DOHH2 (cell line): Measurements from ENCODE around the gene TFDP1.

Source experiments
- H3F3A ChIP-seq: fragments of 200-600 bp; sonication (generic), shearing (Covaris generic); 2 replicates; pipeline ENCODE4 v1.6.0; 2016; ENCODE audit warnings: antibody characterized with exemption, mild to moderate bottlenecking; ENCODE audit not compliant: control insufficient read depth, insufficient read depth
- H3K27ac ChIP-seq: fragments of 200-600 bp; sonication (generic); 2 replicates; pipeline ENCODE4 v1.5.1; 2014; ENCODE audit warnings: low read depth, mild to moderate bottlenecking, low read length, moderate library complexity
- H3K27me3 ChIP-seq: fragments of 200-600 bp; sonication (generic); 2 replicates; pipeline ENCODE4 v1.6.1; 2014; ENCODE audit warnings: mild to moderate bottlenecking, low read length, mixed read lengths; ENCODE audit not compliant: control insufficient read depth
- H3K36me3 ChIP-seq: fragments of 200-600 bp; sonication (generic); 2 replicates; pipeline ENCODE4 v1.6.1; 2014; ENCODE audit warnings: mild to moderate bottlenecking, low read length, moderate library complexity, mixed read lengths; ENCODE audit not compliant: control insufficient read depth
- H3K4me1 ChIP-seq: fragments of 200-600 bp; sonication (generic); 2 replicates; pipeline ENCODE4 v1.6.1; 2014; ENCODE audit warnings: mild to moderate bottlenecking, low read length, mixed read lengths; ENCODE audit not compliant: control insufficient read depth
- H3K4me2 ChIP-seq: fragments of 200-600 bp; sonication (generic); 2 replicates; pipeline ENCODE4 v1.6.0; 2014; ENCODE audit warnings: mild to moderate bottlenecking, low read length, moderate library complexity
- H3K4me3 ChIP-seq: fragments of 200-600 bp; sonication (generic); 2 replicates; pipeline ENCODE4 v1.5.1; 2014; ENCODE audit warnings: mild to moderate bottlenecking, low read length, mixed read lengths
- H3K79me2 ChIP-seq: fragments of 200-600 bp; sonication (generic); 2 replicates; pipeline ENCODE4 v1.6.1; 2014; ENCODE audit warnings: mild to moderate bottlenecking, low read length, mixed read lengths; ENCODE audit not compliant: control insufficient read depth
- H3K9me2 ChIP-seq: fragments of 200-600 bp; sonication (generic); replicated peaks from 2 replicates; pipeline ENCODE4 v1.6.1; 2014; ENCODE audit warnings: mild to moderate bottlenecking, low read length, mixed read lengths; ENCODE audit not compliant: control insufficient read depth
- H3K9me3 ChIP-seq: fragments of 200-600 bp; sonication (generic); 2 replicates; pipeline ENCODE4 v1.6.1; 2014; ENCODE audit warnings: antibody characterized with exemption, low read length, mixed read lengths; ENCODE audit not compliant: control insufficient read depth, insufficient read depth
- H4K20me1 ChIP-seq: fragments of 200-600 bp; sonication (generic); 2 replicates; pipeline ENCODE4 v1.6.0; 2014; ENCODE audit warnings: low read depth, mild to moderate bottlenecking, antibody characterized with exemption, low read length, moderate library complexity; ENCODE audit not compliant: control insufficient read depth, insufficient read depth
- EZH2phosphoT487 ChIP-seq: fragments of 200-600 bp; sonication (generic); IDR thresholded peaks from 2 replicates; pipeline ENCODE4 v1.6.1; 2017; ENCODE audit warnings: borderline replicate concordance, mild to moderate bottlenecking, antibody characterized with exemption, low read length, moderate library complexity, mixed read lengths
- TF ChIP-seq, protein P1 (sequence below): fragments of 200-600 bp; sonication (generic); IDR thresholded peaks from one replicate; pipeline ENCODE4 v1.5.1; 2014; ENCODE audit warnings: antibody characterized with exemption, mild to moderate bottlenecking, low read depth, low read length; ENCODE audit not compliant: poor library complexity, severe bottlenecking

TFDP1 gene

DNA sequence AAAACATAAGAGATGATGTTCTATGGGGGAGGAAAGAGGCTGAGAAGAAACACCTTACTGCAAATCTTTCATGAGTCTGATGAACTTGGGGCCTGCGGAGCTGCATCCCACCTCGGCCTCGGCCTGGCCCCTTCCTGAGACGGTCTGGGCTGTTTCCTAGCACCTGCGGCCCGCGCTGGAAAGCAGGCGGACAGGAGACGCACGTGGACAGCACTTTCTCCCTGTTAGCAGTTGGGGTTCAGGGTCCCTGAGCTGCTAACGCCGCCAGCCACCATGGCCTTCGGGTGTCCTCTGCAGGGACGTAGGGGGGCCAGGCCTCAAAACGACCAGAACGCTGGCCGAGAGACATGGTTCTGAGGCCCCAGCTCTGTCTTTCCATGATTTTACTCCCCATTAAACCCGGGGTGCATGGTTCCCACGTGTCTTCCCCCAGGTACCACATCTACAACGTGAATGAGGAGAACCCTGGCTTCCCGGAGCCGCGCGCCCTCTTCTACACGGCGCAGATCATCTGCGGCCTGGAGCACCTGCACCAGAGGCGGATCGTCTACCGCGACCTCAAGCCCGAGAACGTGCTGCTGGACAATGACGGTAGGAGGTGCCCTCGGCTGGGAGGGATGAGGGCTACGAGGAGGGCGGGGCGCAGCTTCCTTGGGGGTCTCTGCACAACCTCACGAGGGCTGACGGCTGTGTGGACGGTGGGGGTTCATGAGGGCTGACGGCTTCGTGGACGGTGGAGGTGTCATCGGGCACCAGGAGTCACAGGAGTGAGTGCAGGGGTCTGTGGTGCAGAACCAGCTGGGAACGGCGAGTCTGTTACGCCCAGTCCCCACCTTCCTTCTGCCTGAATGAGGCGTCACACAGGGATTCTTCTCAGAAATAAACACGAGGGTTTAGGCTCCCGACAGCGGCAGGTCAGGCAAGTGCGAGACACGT, 86.8 kb downstream of the TFDP1 start:
- H4K20me1 ChIP-seq: no peaks in the 10 kb centered on the region
- H3K4me3 ChIP-seq: no peak overlapping the region
- no peak overlapping the region for H3K27ac ChIP-seq
- no peaks in the 10 kb centered on the region for H3K36me3 ChIP-seq
- TF ChIP-seq, protein P1, sequence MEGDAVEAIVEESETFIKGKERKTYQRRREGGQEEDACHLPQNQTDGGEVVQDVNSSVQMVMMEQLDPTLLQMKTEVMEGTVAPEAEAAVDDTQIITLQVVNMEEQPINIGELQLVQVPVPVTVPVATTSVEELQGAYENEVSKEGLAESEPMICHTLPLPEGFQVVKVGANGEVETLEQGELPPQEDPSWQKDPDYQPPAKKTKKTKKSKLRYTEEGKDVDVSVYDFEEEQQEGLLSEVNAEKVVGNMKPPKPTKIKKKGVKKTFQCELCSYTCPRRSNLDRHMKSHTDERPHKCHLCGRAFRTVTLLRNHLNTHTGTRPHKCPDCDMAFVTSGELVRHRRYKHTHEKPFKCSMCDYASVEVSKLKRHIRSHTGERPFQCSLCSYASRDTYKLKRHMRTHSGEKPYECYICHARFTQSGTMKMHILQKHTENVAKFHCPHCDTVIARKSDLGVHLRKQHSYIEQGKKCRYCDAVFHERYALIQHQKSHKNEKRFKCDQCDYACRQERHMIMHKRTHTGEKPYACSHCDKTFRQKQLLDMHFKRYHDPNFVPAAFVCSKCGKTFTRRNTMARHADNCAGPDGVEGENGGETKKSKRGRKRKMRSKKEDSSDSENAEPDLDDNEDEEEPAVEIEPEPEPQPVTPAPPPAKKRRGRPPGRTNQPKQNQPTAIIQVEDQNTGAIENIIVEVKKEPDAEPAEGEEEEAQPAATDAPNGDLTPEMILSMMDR: no peak
- no peak for TF ChIP-seq EZH2phosphoT487
- peaks cover 9% of the 10 kb centered on the region for H3K9me3 ChIP-seq
- no peak overlapping the region for H3K4me2 ChIP-seq
- H3F3A ChIP-seq: no peaks in the 10 kb centered on the region
- H3K4me1 ChIP-seq: no peaks in the 10 kb centered on the region
- H3K79me2 ChIP-seq: no peaks in the 10 kb centered on the region
- H3K9me2 ChIP-seq: no peaks in the 10 kb centered on the region
- H3K27me3 ChIP-seq: no peaks in the 10 kb centered on the region

DNA sequence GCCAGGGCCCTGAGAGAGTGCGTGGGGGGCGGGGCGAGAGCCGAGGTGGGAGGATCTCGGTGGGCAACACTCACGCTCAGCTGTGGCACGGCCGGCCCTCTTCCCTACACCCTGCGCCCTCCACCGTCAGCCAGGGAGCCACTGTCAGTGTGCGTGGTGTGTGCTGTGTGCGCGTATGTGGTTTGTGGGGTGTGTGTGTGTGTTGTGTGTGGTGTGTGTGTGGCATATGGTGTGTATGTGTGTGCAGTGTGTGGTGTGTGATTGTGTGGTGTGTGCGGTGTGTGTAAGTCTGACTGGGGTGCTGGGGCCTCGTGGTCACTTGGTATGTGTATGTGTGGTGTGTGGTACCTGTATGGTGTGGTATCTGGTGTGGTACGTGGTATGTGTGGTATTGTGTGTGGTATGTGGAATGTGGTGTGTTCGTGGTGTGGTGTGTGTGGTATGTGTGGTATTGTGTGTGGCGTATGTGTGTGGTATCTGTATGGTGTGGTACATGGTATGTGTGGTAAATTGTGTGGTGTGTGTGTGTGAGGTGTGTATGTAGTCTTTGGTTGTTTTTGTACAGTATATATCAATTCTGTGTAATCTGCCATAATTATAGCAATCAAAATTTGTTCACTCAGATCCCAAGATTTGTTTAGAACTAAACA, 87.6 kb downstream of the TFDP1 start:
- Histone ChIP-seq H3K9me3 (peaks cover 7% of the 10 kb centered on the region), H3K9me2 (no peaks in the 10 kb centered on the region), H3K4me3 (no peak overlapping the region), H3K27me3 (no peaks in the 10 kb centered on the region), H3K4me2 (no peak overlapping the region), H3K36me3 (no peaks in the 10 kb centered on the region), H3F3A (no peaks in the 10 kb centered on the region), H4K20me1 (no peaks in the 10 kb centered on the region), H3K4me1 (no peaks in the 10 kb centered on the region), H3K27ac (no peak overlapping the region), H3K79me2 (no peaks in the 10 kb centered on the region)
- TF ChIP-seq, protein P1: no peak
- no peak for TF ChIP-seq EZH2phosphoT487
